Testis (tissue), 2 donors: ENCODE measurements around the gene TENM4.

ENCODE experiments used
- POLR2A ChIP-seq: fragments of 450-650 bp; IDR thresholded peaks from one replicate; pipeline ENCODE4 v1.6.1; 2017; ENCODE audit warnings: antibody characterized with exemption, mild to moderate bottlenecking, moderate library complexity
- TF ChIP-seq, protein P1 (sequence below), 3 experiments: fragments of 450-650 bp in 2 of 3; fragments of 200-600 bp in 1 of 3; sonication (generic) in 1 of 3; IDR thresholded peaks; one replicate each; pipeline ENCODE4 v1.5.1; 2016 to 2019; ENCODE audit warnings: antibody characterized with exemption in 3 of 3, mild to moderate bottlenecking in 2 of 3, moderate library complexity in 1 of 3

DNA sequence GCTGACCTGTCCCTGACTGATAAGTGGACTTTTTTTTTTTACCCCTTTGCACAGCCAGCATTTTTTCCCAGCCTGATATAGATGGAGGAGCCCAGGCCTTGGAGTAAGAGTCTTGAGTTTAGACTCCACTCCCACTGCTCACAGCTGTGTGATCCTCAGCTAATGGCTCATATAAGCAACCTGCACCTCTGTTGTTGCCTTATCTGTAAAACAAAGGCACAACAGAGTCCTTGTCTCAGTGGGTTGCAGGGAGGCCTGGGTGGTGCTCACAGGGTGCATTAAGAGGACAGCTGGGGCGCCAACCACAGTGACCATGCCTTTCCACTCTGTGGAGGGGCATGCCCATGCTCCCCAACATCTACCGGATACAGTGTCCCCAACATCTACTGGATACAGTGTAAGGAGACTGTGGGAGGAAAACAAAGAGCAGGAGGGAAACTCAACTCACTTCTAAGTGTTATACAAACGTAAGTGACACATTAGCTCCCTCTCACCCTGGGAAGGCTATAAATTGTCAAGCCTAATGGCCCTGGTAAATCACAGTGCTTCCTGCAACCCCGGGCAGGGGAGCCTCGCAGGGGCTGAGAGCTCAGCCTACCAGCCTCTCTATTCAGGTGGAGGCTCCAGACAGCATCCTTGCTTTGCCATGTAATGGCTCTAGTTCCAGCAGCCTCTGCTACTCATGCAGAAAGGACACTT is 109.5 kb downstream of the TENM4 start:
- TF ChIP-seq, protein P1, sequence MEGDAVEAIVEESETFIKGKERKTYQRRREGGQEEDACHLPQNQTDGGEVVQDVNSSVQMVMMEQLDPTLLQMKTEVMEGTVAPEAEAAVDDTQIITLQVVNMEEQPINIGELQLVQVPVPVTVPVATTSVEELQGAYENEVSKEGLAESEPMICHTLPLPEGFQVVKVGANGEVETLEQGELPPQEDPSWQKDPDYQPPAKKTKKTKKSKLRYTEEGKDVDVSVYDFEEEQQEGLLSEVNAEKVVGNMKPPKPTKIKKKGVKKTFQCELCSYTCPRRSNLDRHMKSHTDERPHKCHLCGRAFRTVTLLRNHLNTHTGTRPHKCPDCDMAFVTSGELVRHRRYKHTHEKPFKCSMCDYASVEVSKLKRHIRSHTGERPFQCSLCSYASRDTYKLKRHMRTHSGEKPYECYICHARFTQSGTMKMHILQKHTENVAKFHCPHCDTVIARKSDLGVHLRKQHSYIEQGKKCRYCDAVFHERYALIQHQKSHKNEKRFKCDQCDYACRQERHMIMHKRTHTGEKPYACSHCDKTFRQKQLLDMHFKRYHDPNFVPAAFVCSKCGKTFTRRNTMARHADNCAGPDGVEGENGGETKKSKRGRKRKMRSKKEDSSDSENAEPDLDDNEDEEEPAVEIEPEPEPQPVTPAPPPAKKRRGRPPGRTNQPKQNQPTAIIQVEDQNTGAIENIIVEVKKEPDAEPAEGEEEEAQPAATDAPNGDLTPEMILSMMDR (IDR thresholded peaks at IDR 0.05) = no peak
- no peak for TF ChIP-seq POLR2A
